IPS DF 6.9 (cell line): ENCODE results near the gene GFOD1.

Experiments
- DNase-seq: peaks from one replicate; pipeline ENCODE4 v3.0.0-alpha.2; 2013; ENCODE audit warnings: low read depth, low spot score
- H3K27ac ChIP-seq: one replicate; pipeline ENCODE4 v1.5.1; 2013; ENCODE audit warnings: low read length, control low read depth
- H3K27me3 ChIP-seq: 2 replicates; pipeline ENCODE4 v1.6.1; 2013; ENCODE audit warnings: mild to moderate bottlenecking, low read length; ENCODE audit not compliant: control insufficient read depth, insufficient read depth
- H3K36me3 ChIP-seq: 2 replicates; pipeline ENCODE4 v1.6.1; 2013; ENCODE audit warnings: low read length; ENCODE audit not compliant: control insufficient read depth, insufficient read depth
- H3K4me1 ChIP-seq: 2 replicates; pipeline ENCODE4 v1.6.1; 2013; ENCODE audit warnings: low read length; ENCODE audit not compliant: control insufficient read depth, insufficient read depth
- H3K4me3 ChIP-seq: 2 replicates; pipeline ENCODE4 v1.5.1; 2013; ENCODE audit warnings: mild to moderate bottlenecking, low read length
- H3K9me3 ChIP-seq: 2 replicates; pipeline ENCODE4 v1.6.1; 2013; ENCODE audit warnings: low read length, inconsistent platforms; ENCODE audit not compliant: control insufficient read depth, insufficient read depth
- WGBS: extraction: QIAGEN DNeasy Blood & Tissue Kit; methylation state at CpG from one replicate; pipeline ENCODE4 v1.1.7; 2013; ENCODE audit warnings: mixed read lengths, missing lambda C conversion rate; ENCODE audit not compliant: insufficient read length, insufficient coverage; 5-methylcytosine and 5-hydroxymethylcytosine counted together

Gene GFOD1

DNA sequence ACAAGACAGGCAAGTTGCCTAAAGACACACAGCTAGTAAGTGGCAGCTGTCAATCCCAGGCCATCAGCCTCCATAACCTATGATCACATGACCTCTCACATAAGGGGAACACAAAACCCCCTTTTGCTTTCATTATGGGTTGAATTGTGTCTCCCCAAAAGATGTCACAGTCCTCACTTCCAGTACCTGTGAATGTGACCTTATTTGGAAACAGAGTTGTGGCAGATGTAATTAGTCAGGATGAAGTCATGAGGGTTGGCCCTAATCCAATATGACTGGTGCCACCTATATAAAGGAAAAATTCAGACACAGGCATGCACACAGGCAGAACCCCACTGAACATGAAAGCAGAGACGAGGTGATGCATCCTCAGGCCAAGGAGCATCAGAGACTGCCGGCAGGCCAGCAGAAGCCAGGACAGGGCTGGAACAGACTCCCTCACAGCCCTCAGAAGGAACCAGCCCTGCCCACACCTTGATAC is 33.6 kb downstream of the GFOD1 start:
- WGBS: no CpG with 5 or more reads among the region's 2 CpGs

GRCh38 chr6:13453153-13453552 is 34.2 kb downstream of the GFOD1 start:
- no peaks in the 10 kb centered on the region for H3K4me1 ChIP-seq
- no peak overlapping the region for H3K4me3 ChIP-seq
- 0 out of 2 replicates have a peak, but pooled peaks cover 2% of the 10 kb centered on the region for H3K36me3 ChIP-seq
- DNase-seq: no peak
- H3K27me3 ChIP-seq: no peaks in the 10 kb centered on the region
- WGBS: no CpG with 5 or more reads among the region's 4 CpGs
- no peak overlapping the region for H3K27ac ChIP-seq
- H3K9me3 ChIP-seq: no peaks in the 10 kb centered on the region

More for the DNA sequence above, 33.6 kb downstream of the GFOD1 start:
- H3K4me1 ChIP-seq: no peaks in the 10 kb centered on the region
- no peak overlapping the region for H3K27ac ChIP-seq
- DNase-seq: no peak
- no peaks in the 10 kb centered on the region for H3K27me3 ChIP-seq
- 0 out of 2 replicates have a peak, but pooled peaks cover 2% of the 10 kb centered on the region for H3K36me3 ChIP-seq
- no peaks in the 10 kb centered on the region for H3K9me3 ChIP-seq
- no peak overlapping the region for H3K4me3 ChIP-seq

- no CpG with 5 or more reads among the region's 11 CpGs for WGBS
- Histone ChIP-seq H3K4me1 (no peaks in the 10 kb centered on the region), H3K27ac (no peak overlapping the region), H3K27me3 (no peaks in the 10 kb centered on the region), H3K9me3 (no peaks in the 10 kb centered on the region), H3K4me3 (no peak overlapping the region), H3K36me3 (0 out of 2 replicates have a peak, but pooled peaks cover 2% of the 10 kb centered on the region)
- DNase-seq: no peak
Measured at GRCh38 chr6:13452346-13453117, 34.9 kb downstream of the GFOD1 start.

DNA sequence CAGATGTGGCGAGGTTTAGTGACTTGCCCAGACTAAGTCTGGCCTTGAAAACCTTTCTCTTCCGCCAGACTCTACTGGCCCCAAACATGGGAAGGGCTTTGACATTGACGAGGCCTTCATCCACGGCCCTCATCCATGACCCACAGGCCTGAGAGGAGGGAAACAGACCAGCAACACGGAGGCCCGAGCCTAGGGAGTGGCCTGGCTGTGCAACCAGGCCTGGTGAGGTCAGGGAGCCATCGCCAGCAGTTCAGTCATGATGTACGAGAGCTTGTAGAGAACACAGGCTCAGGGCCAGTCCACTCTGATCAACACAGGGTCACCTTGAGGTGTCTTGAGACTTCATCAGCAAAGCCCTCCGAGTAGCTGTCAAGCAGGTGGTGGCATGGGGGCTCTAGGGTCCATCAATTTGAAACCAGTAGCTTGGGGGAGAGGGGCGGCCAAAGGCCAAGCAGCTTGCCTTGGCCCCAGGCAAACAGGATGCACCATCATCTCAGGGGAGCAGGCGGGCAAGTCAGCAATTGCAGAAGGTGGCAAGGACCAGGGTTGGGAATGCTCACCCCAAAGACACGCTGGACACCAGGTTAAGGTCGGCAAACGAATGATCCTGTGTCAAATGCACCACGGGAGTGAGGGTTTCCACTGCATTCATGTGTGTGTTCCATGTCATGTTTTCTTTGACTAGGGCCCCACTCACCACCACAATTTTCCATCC is 36.1 kb downstream of the GFOD1 start:
- Histone ChIP-seq H3K4me1 (no peaks in the 10 kb centered on the region), H3K36me3 (0 out of 2 replicates have a peak, but pooled peaks cover 2% of the 10 kb centered on the region), H3K27me3 (no peaks in the 10 kb centered on the region), H3K27ac (no peak overlapping the region), H3K9me3 (no peaks in the 10 kb centered on the region), H3K4me3 (no peak overlapping the region)
- no peak for DNase-seq
- WGBS: no CpG with 5 or more reads among the region's 15 CpGs

GRCh38 chr6:13450628-13451027 is 36.8 kb downstream of the GFOD1 start:
- no peak overlapping the region for H3K4me3 ChIP-seq
- 0 out of 2 replicates have a peak, but pooled peaks cover 2% of the 10 kb centered on the region for H3K36me3 ChIP-seq
- no CpG with 5 or more reads among the region's 6 CpGs for WGBS
- DNase-seq: no peak
- H3K27me3 ChIP-seq: no peaks in the 10 kb centered on the region
- no peaks in the 10 kb centered on the region for H3K9me3 ChIP-seq
- no peaks in the 10 kb centered on the region for H3K4me1 ChIP-seq
- H3K27ac ChIP-seq: no peak overlapping the region

DNA sequence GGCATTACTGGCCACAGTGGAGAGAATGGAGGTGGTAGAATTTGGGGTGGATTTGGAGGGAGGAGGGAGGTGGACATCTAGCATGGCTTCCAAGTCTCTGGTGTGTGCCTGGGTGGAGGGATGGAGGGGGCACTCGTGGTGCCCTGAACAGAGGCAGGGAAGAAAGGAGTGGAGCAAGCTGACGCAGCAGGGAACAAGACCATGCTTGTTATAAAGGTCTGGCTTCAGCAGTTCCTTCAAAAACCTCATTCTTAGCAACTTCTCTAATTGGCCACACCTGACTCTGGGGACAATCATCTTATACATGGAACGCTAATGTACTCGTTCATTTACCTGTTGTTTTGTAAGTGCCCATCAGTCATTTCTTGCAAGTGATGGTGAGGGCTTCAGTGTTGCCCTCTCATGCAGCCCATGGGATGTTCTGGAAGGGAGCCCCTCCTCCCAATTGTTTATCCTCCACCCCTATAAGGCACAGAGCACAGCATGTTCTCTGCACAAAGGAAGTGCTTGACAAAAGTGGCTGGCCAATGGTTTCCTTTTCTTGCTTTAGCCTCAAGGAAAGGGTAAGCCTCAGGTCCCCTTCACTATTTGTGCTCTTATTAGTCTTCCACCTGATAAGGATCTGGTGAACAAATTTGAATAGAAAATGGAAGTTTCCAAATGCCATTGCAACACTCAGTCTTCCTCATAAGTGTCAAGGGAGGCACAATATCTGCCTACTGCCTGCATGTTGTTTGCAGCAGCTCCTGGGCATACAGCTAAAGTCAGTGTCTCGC is 39.3 kb downstream of the GFOD1 start:
- Histone ChIP-seq H3K27ac (no peak overlapping the region), H3K27me3 (no peaks in the 10 kb centered on the region), H3K9me3 (no peaks in the 10 kb centered on the region), H3K4me1 (no peaks in the 10 kb centered on the region), H3K36me3 (0 out of 2 replicates have a peak, but pooled peaks cover 2% of the 10 kb centered on the region), H3K4me3 (no peak overlapping the region)
- no peak for DNase-seq
- WGBS: no CpG with 5 or more reads among the region's 5 CpGs

- Histone ChIP-seq H3K4me1 (no peaks in the 10 kb centered on the region), H3K27me3 (no peaks in the 10 kb centered on the region), H3K27ac (no peak overlapping the region), H3K36me3 (0 out of 2 replicates have a peak, but pooled peaks cover 2% of the 10 kb centered on the region), H3K4me3 (no peak overlapping the region), H3K9me3 (no peaks in the 10 kb centered on the region)
- WGBS: no CpG with 5 or more reads among the region's 7 CpGs
- DNase-seq: no peak
Measured at GRCh38 chr6:13446381-13446780, 41.0 kb downstream of the GFOD1 start.

GRCh38 chr6:13445744-13446115 is 41.7 kb downstream of the GFOD1 start:
- no peak for DNase-seq
- no peak overlapping the region for H3K4me3 ChIP-seq
- H3K36me3 ChIP-seq: no peaks in the 10 kb centered on the region
- H3K9me3 ChIP-seq: no peaks in the 10 kb centered on the region
- no CpG with 5 or more reads among the region's 3 CpGs for WGBS
- H3K27ac ChIP-seq: no peak overlapping the region
- H3K4me1 ChIP-seq: no peaks in the 10 kb centered on the region
- no peaks in the 10 kb centered on the region for H3K27me3 ChIP-seq

- Histone ChIP-seq H3K9me3 (no peaks in the 10 kb centered on the region), H3K36me3 (no peaks in the 10 kb centered on the region), H3K27me3 (no peaks in the 10 kb centered on the region), H3K4me1 (no peaks in the 10 kb centered on the region), H3K27ac (no peak overlapping the region), H3K4me3 (no peak overlapping the region)
- no CpG with 5 or more reads among the region's 9 CpGs for WGBS
- no peak for DNase-seq
Measured at GRCh38 chr6:13445005-13445743, 42.2 kb downstream of the GFOD1 start.
